Effector memory CD4-positive, alpha-beta T cell (primary cell): ENCODE data around the gene SLC12A9.
"Not testable (repeated sequence)": the region's sequence is repeated elsewhere in the genome, so short reads cannot be mapped to it uniquely, and the experiment has no call there.

Experiments used
- DNase-seq, 3 donors: peaks; one replicate each; pipeline ENCODE4 v3.0.0-alpha.2; 2020
- H3K27ac ChIP-seq: 2 replicates; pipeline ENCODE4 v1.7.0; 2013; ENCODE audit warnings: mild to moderate bottlenecking, low read length, moderate library complexity; ENCODE audit not compliant: insufficient read depth, poor library complexity, severe bottlenecking
- H3K27me3 ChIP-seq: replicated peaks from 2 replicates; pipeline ENCODE4 v1.7.0; 2013; ENCODE audit warnings: mild to moderate bottlenecking, low read length; ENCODE audit not compliant: insufficient read depth, control insufficient read depth, poor library complexity, severe bottlenecking
- H3K36me3 ChIP-seq: 2 replicates; pipeline ENCODE4 v1.7.0; 2013; ENCODE audit warnings: mild to moderate bottlenecking, low read length, moderate library complexity; ENCODE audit not compliant: control insufficient read depth, insufficient read depth
- H3K4me1 ChIP-seq: 2 replicates; pipeline ENCODE4 v1.7.0; 2013; ENCODE audit warnings: low read length, mild to moderate bottlenecking; ENCODE audit not compliant: control insufficient read depth, insufficient read depth, poor library complexity, severe bottlenecking
- H3K4me3 ChIP-seq: 2 replicates; pipeline ENCODE4 v1.7.0; 2013; ENCODE audit warnings: low read length, low read depth, mild to moderate bottlenecking; ENCODE audit not compliant: insufficient read depth, poor library complexity, severe bottlenecking
- H3K9me3 ChIP-seq: 2 replicates; pipeline ENCODE4 v1.7.0; 2013; ENCODE audit warnings: mild to moderate bottlenecking, low read length, moderate library complexity; ENCODE audit not compliant: control insufficient read depth
- total RNA-seq, 3 donors: gene quantifications; one replicate each; lab custom pipeline; 2026; lab: John Stamatoyannopoulos, UW

The SLC12A9 gene
- total RNA-seq = 73.3 to 91.4 (median 76.9) reads per million in 3 donors

- Histone ChIP-seq H3K9me3 (no peaks in the 10 kb centered on the region), H3K4me1 (peaks cover 13% of the 10 kb centered on the region), H3K36me3 (no peaks in the 10 kb centered on the region), H3K4me3 (peak within 1 kb of the TSS; percentile 63), H3K27ac (peak within 1 kb of the TSS; percentile 63), H3K27me3 (no peaks in the 10 kb centered on the region)
- peak; percentile 71 to 77 (median 77) for DNase-seq
Measured at GRCh38 chr7:100852048-100852872, at the start of gene SLC12A9. Gene SLC12A9, plus strand, starts transcription at chr7:100852713. Its CDS starts 1,485 bp downstream, at chr7:100854198.

GRCh38 chr7:100802951-100803350 is 49.6 kb upstream of the SLC12A9 start:
- no peak overlapping the region for H3K4me3 ChIP-seq

GRCh38 chr7:100803398-100804161 is 48.9 kb upstream of the SLC12A9 start:
- Histone ChIP-seq H3K36me3 (no peaks in the 10 kb centered on the region), H3K27ac (no peak overlapping the region), H3K4me1 (no peaks in the 10 kb centered on the region), H3K9me3 (no peaks in the 10 kb centered on the region), H3K4me3 (no peak overlapping the region), H3K27me3 (peaks cover 3% of the 10 kb centered on the region)
- no peak for DNase-seq

More at GRCh38 chr7:100802951-100803350, 49.6 kb upstream of the SLC12A9 start:
- no peak overlapping the region for H3K27ac ChIP-seq
- H3K4me1 ChIP-seq = no peaks in the 10 kb centered on the region
- no peak for DNase-seq
- no peaks in the 10 kb centered on the region for H3K9me3 ChIP-seq
- peaks cover 3% of the 10 kb centered on the region for H3K27me3 ChIP-seq
- no peaks in the 10 kb centered on the region for H3K36me3 ChIP-seq

- no peak for DNase-seq
- Histone ChIP-seq H3K4me3 (no peak overlapping the region), H3K36me3 (no peaks in the 10 kb centered on the region), H3K27ac (no peak overlapping the region), H3K4me1 (no peaks in the 10 kb centered on the region), H3K9me3 (no peaks in the 10 kb centered on the region), H3K27me3 (peaks cover 3% of the 10 kb centered on the region)
Measured at GRCh38 chr7:100804681-100805431, 47.7 kb upstream of the SLC12A9 start.

GRCh38 chr7:100806276-100806675 is 46.2 kb upstream of the SLC12A9 start:
- no peaks in the 10 kb centered on the region for H3K36me3 ChIP-seq
- no peaks in the 10 kb centered on the region for H3K27me3 ChIP-seq
- H3K9me3 ChIP-seq = no peaks in the 10 kb centered on the region
- no peak for DNase-seq
- no peaks in the 10 kb centered on the region for H3K4me1 ChIP-seq
- H3K27ac ChIP-seq = no peak overlapping the region
- no peak overlapping the region for H3K4me3 ChIP-seq

- not testable (repeated sequence) for H3K9me3 ChIP-seq
Measured at GRCh38 chr7:100806883-100807282, 45.6 kb upstream of the SLC12A9 start.

GRCh38 chr7:100808354-100808875 is 44.1 kb upstream of the SLC12A9 start:
- no peaks in the 10 kb centered on the region for H3K36me3 ChIP-seq
- H3K27me3 ChIP-seq = no peaks in the 10 kb centered on the region
- no peaks in the 10 kb centered on the region for H3K4me1 ChIP-seq
- no peak overlapping the region for H3K4me3 ChIP-seq
- no peak for DNase-seq
- no peaks in the 10 kb centered on the region for H3K9me3 ChIP-seq
- no peak overlapping the region for H3K27ac ChIP-seq

More at GRCh38 chr7:100806883-100807282, 45.6 kb upstream of the SLC12A9 start:
- not testable (repeated sequence) for H3K4me1 ChIP-seq, H3K27me3 ChIP-seq, DNase-seq, H3K4me3 ChIP-seq, H3K36me3 ChIP-seq, H3K27ac ChIP-seq

- no peaks in the 10 kb centered on the region for H3K4me1 ChIP-seq
- H3K4me3 ChIP-seq = no peak overlapping the region
- H3K27me3 ChIP-seq = no peaks in the 10 kb centered on the region
- no peaks in the 10 kb centered on the region for H3K9me3 ChIP-seq
- no peaks in the 10 kb centered on the region for H3K36me3 ChIP-seq
- H3K27ac ChIP-seq = no peak overlapping the region
- DNase-seq = no peak
Measured at GRCh38 chr7:100811480-100811879, 41.0 kb upstream of the SLC12A9 start.

GRCh38 chr7:100812729-100813128 is 39.8 kb upstream of the SLC12A9 start:
- no peaks in the 10 kb centered on the region for H3K27me3 ChIP-seq
- H3K4me3 ChIP-seq = no peak overlapping the region
- DNase-seq = no peak
- no peak overlapping the region for H3K27ac ChIP-seq
- H3K36me3 ChIP-seq = no peaks in the 10 kb centered on the region
- H3K9me3 ChIP-seq = no peaks in the 10 kb centered on the region
- H3K4me1 ChIP-seq = no peaks in the 10 kb centered on the region
